ENCODE data around the gene TM7SF3.

Gene TM7SF3

GRCh38 chr12:27014859-27015729, 910 bp upstream of the TM7SF3 start:
- no peak for DNase-seq

GRCh38 chr12:27013611-27014084, 536 bp downstream of the TM7SF3 start:
- DNase-seq, result no peak

DNA sequence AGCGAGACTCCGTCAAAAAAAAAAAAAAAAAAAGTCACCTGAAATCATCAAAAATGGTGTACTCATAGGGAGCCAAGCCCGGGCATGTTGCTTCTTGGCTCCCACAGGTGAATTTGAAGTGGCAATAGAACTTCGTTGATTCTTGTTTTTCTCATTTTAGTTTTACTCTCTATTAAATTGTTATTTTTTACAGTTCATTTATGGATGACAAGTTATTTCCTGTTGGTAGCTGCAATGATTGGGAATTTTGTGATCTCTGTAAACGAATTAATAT, 1.3 kb downstream of the TM7SF3 start:
- no peak for DNase-seq

GRCh38 chr12:27012239-27012981, 1.8 kb downstream of the TM7SF3 start:
- DNase-seq, result no peak

DNA sequence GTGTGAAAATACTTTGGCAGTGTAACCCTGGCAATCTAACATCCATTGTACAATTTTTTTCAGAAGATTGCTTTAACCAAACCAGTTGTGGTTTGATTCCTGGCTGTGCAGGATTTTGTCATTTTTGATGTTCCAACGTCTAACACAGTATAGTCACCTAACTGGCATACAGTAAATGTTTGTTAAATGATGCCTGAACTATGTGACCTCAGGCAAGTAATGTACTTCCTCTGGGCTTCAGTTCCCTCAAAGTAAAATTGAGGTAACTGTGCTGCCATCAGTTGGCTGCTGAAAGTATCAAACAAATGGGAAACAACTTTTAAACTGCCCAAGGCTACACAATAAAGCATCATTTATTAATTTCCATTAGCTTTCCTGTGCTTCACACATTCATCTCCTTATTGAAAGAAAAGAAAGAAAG, 4.3 kb downstream of the TM7SF3 start:
- DNase-seq, result no peak

- no peak for DNase-seq
Observed at GRCh38 chr12:27008081-27008480, 6.1 kb downstream of the TM7SF3 start.

DNA sequence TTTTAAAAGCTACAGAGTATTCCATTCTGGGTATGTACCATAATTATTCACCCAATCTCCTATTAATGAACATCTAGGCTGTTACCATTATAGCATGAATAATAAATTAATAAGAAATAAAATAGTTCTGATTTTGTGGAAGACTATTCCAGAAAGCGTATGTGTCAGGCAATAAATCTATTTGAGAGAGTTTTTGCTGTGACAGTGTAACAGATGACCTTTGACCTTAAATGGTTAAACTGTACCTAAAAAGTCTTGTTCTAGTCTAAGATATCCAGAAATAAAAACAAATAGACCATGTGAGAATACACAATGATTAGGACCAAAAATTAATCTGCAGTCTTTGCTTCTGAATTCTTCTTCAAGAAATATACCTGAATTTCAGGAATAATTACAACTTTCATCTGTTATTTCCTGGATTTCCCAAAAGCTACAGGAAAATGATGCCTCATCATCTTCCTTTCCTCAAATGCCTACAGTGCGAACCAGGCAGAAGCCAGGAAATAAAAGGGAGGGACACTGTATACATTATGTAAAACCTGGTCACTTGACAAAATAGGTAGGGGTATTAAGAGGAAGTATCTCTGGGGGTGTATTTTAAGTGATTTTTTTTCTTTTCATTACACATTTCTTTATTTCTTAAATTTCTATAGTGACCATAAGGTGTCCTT, 7.3 kb downstream of the TM7SF3 start:
- no peak for DNase-seq

GRCh38 chr12:27005495-27005894, 8.7 kb downstream of the TM7SF3 start:
- no peak for DNase-seq

- no peak for DNase-seq
Observed at GRCh38 chr12:27003421-27004381, 10.5 kb downstream of the TM7SF3 start.

- no peak for DNase-seq
Observed at GRCh38 chr12:27002141-27002540, 12.0 kb downstream of the TM7SF3 start.

DNA sequence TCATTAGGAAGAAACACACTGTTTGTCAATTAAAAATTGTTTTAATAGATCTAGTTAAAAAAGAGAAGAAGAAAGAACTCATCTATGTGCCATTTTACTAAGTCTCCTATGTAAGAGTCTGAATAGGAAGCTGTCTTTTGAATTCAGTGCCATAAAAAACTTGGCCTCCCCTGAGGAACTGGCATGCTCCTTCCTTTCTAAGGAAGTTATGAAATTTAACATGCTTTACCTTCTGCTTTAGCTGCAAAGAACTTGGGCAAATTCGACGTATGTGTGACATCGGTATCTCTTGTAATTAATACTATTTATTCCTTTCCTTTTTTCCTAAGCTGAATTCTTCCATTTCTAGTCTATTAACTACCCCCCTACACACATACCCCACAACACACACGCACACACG, 12.5 kb downstream of the TM7SF3 start:
- no peak for DNase-seq

GRCh38 chr12:27000961-27001360, 13.2 kb downstream of the TM7SF3 start:
- no peak for DNase-seq

- DNase-seq, result no peak
Observed at GRCh38 chr12:26997003-26997402, 17.2 kb downstream of the TM7SF3 start.

DNA sequence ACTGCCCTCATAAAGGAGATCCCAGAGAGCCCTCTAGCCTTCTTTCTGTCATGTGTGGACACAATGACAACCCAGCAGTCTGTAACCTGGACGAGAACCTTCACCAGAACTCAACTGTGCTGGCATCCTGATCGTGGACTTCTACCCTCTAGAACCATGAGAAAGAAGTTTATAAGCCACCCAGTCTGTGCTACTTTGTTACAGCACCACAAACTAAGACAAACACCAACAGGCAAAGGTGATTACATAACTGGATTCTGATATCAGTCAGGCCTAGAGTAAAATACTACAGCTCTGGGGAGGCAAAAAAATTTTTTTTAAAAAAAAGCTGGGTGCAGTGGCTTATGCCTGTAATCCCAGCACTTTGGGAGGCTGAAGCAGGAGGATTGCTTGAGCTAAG, 18.5 kb downstream of the TM7SF3 start:
- DNase-seq, result no peak

GRCh38 chr12:26994109-26994508, 20.1 kb downstream of the TM7SF3 start:
- DNase-seq, result no peak

GRCh38 chr12:26991826-26992225, 22.4 kb downstream of the TM7SF3 start:
- DNase-seq, result no peak

DNA sequence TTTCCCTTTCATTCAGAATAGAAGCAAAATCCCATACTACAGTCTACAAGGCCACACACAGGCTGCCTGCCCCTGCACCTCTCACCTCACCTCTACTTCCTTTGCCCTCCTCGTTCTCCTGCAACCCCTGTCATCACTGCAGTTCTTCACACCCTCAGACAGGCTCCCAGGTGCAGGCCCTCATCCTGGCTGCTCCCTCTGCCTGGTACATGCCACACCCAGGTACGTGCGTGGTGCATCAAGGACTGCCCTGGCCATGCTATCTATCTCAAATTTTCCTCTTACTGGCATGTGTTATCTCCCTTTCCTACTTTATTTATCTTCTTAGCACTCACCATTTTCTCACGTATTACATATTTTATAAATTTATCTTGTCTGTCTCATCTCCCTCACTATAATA, 24.3 kb downstream of the TM7SF3 start:
- no peak for DNase-seq

DNA sequence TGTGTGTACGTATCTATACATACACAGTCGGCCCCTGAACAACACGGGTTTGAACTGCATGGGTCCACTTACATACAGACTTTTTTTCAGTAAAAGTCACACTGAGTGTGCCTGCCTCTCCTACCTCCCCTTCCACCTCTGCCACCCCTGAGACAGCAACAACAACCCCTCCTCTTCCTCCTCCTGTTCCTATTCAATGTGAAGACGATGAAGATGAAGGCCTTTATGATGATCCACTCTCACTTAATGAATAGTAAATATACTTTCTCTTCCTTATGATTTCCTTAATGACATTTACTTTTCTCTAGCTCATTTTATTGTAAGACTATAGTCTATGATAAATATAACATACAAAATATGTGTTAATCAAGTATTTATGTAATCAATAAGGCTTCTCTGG, 25.5 kb downstream of the TM7SF3 start:
- no peak for DNase-seq

GRCh38 chr12:26987634-26988424, 26.4 kb downstream of the TM7SF3 start:
- DNase-seq, result no peak

DNA sequence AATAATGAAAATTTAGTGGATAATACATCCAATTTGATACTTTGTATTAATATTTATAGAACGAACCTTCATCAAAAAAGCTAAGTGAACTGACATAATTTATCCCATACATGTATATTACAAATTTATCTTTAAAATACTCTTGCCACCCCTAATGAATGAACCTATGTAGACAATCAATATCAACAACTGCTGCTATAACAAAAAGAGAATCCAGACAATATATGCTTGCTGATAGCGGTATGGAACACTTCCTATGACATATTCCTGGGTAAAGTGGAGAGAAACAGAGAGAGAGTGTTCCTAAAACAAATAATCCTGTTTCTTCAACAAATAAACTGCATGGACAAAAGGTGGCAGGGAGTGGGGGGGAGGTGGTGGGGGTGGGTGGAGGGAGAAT, 31.3 kb downstream of the TM7SF3 start:
- no peak for DNase-seq

- DNase-seq, result no peak
Observed at GRCh38 chr12:26979733-26980132, 34.5 kb downstream of the TM7SF3 start.

DNA sequence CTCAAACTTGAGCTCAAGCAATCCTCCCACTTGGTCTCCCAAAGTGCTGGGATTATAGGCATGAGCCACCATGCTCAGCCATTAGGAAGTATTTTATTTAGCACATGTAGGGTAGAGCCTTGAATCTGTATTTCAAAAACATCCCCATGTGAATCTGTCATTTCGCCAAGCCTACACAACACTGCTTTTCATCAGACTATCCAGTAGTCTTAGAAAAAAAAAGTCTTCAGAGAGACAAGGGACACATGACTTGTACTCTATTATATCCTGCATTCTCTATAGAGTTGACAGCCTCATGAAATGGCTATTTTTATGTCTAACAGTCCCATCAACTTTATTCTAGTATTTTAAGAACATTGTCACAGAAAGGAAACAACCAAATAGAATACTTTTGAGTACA, 35.4 kb downstream of the TM7SF3 start:
- no peak for DNase-seq
